ENCODE measurements around the gene RNF130.

RNF130 gene

GRCh38 chr5:179912951-179913350 lies 158.6 kb downstream of the RNF130 start:
- no peak for DNase-seq

GRCh38 chr5:179912386-179912785 lies 159.2 kb downstream of the RNF130 start:
- no peak for DNase-seq

GRCh38 chr5:179909224-179909623 lies 162.3 kb downstream of the RNF130 start:
- DNase-seq = no peak

- peak; percentile 20 for DNase-seq
These were observed 163.0 kb downstream of the RNF130 start for GRCh38 chr5:179908528-179908927.

GRCh38 chr5:179907556-179908324 lies 163.8 kb downstream of the RNF130 start, which contains the start of gene TBC1D9B:
Gene TBC1D9B, minus strand, starts transcription at chr5:179907897. Its CDS starts 76 bp downstream, at chr5:179907821.
- peak; percentile 81 for DNase-seq

- DNase-seq = peak; percentile 54
These were observed 164.6 kb downstream of the RNF130 start for GRCh38 chr5:179906795-179907555.

GRCh38 chr5:179906294-179906794 lies 165.2 kb downstream of the RNF130 start:
- DNase-seq = no peak

- DNase-seq = no peak
These were observed 166.4 kb downstream of the RNF130 start for GRCh38 chr5:179905161-179905560.
